KOPT-K1 (cell line): ENCODE measurements around the gene NLRP13.
"Not testable (repeated sequence)": the region's sequence is repeated elsewhere in the genome, so short reads cannot be mapped to it uniquely, and the experiment has no call there.

Experiments used
- H3K27ac ChIP-seq: fragments of 200-600 bp; sonication (generic); 2 replicates; pipeline ENCODE4 v1.5.1; 2016; ENCODE audit warnings: antibody characterized with exemption, mild to moderate bottlenecking, low read depth, low read length; ENCODE audit not compliant: poor library complexity, severe bottlenecking
- H3K36me3 ChIP-seq: fragments of 200-600 bp; sonication (generic); 2 replicates; pipeline ENCODE4 v1.5.1; 2017; ENCODE audit warnings: antibody characterized with exemption, mild to moderate bottlenecking, low read length, moderate library complexity; ENCODE audit not compliant: insufficient read depth
- H3K9me3 ChIP-seq: fragments of 200-600 bp; sonication (generic); 2 replicates; pipeline ENCODE4 v1.5.1; 2017; ENCODE audit warnings: antibody characterized with exemption, low read length, mild to moderate bottlenecking; ENCODE audit not compliant: insufficient read depth, poor library complexity, severe bottlenecking

Gene NLRP13

DNA sequence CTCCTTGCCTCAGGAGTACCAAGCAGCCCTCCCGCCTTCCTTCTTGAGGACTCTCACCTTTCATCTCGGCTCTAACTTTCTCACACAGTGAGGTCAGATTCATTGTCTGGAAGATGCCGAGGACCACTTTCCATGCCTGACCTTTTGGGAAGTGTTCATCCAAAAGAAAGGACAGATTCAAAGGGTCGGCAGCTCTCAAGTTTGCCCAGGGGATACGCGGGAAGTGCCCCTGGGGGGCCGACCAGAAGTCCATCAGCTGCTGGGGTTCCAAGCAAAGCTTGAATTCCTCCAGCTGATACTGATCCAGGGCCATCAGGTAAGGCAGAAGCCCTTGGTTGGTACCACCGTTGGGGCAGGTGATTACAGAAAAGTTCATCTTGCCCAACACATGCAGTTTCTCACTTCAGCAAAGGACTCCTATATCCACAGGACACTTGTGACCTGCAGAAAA lies at the start of gene NLRP13:
Gene NLRP13 (minus strand): TSS at position 401 of the 451 bp plus-strand sequence. CDS start 25 bp downstream, at position 376.
- Histone ChIP-seq H3K9me3 (peaks cover 13% of the 10 kb centered on the region), H3K27ac (no peak within 1 kb of the TSS), H3K36me3 (no peaks in the 10 kb centered on the region)

DNA sequence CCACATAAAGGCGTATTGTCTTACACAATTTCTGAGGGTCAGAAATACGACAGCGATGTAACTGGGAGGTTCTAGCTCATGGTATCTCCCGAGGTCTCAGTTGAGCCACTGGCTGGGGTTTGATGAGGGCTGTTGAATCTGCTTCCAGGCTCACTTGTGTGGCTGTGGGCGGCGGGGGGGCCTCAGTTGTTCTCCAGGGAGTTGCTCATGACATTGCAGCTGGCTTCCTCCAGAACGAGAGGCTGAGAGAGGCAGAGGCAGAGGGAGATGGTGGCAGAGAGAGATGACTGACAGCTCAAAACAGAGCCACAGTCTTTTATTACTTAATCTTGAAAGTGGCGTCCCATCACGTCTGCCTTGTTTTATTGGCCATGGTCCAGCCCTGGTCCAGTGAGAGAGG lies 48.3 kb upstream of the NLRP13 start:
- H3K36me3 ChIP-seq = no peaks in the 10 kb centered on the region
- H3K27ac ChIP-seq = no peak overlapping the region
- peaks cover 9% of the 10 kb centered on the region for H3K9me3 ChIP-seq

DNA sequence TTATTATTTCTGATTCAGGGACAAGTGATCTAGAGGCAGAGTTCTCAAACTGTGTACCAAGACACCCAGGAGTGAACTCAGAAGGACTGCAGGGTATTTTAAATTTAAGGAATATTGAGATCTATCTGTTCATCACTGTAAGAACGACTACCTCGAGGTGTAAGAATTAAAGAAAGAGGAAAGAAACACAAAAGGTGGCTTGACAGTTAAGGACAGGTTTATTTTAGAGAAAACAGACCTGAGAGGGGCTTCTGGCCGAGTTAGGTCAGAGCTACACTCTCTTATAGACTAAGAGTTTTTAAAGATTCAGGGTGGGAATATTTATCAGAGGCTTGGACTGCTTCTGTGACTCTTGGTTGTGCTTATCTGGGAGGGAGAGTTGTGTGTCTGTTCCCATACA lies 41.8 kb upstream of the NLRP13 start:
- Histone ChIP-seq H3K9me3 (peaks cover 5% of the 10 kb centered on the region), H3K36me3 (no peaks in the 10 kb centered on the region), H3K27ac (no peak overlapping the region)

DNA sequence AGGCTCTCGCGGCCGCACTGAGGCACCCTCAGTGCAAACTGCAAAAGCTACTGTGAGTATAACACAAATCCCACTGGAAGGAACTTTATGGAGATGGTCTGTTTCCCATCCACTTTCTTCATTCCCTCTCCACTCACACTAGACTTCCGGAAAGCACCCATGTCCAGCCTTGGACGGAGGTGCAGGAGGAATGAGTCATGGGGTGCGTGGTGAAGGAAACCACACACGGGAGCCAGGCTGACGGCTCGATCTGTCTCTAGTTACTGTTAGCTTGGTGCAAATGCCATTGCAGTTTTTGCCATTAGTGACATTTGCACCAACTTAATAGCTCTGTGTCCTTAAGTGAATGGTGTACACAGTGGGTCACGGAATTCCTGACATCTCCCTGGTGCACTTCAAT lies 30.1 kb upstream of the NLRP13 start:
- Histone ChIP-seq H3K27ac (no peak overlapping the region), H3K9me3 (no peaks in the 10 kb centered on the region), H3K36me3 (no peaks in the 10 kb centered on the region)

GRCh38 chr19:55959996-55960675 lies 28.0 kb upstream of the NLRP13 start:
- no peak overlapping the region for H3K27ac ChIP-seq
- no peaks in the 10 kb centered on the region for H3K9me3 ChIP-seq
- no peaks in the 10 kb centered on the region for H3K36me3 ChIP-seq

DNA sequence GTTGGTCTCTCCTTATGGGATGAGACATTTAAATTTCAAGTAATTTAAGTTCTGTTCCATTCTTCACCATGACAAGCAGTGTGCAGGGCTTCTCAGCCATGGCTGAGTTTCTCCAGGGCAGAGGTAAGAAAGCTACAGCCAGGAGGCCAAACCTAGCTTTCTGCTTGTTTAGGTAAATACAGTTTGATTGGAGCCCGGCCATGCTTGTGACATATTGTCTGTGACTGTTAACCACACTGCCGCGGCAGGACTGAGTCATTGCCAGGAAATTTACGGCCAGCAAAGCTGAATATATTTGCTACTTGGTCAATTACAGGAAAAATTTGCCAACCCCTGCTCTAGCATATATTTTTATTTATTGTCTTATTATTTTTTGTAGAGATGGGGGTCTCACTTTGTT lies 26.2 kb upstream of the NLRP13 start:
- Histone ChIP-seq H3K27ac (no peak overlapping the region), H3K36me3 (no peaks in the 10 kb centered on the region), H3K9me3 (no peaks in the 10 kb centered on the region)

- Histone ChIP-seq H3K27ac (no peak overlapping the region), H3K9me3 (no peaks in the 10 kb centered on the region), H3K36me3 (no peaks in the 10 kb centered on the region)
Measured at GRCh38 chr19:55956431-55956830, 24.3 kb upstream of the NLRP13 start.

- not testable (repeated sequence) for H3K27ac ChIP-seq, H3K9me3 ChIP-seq, H3K36me3 ChIP-seq
Measured at GRCh38 chr19:55950566-55950965, 18.4 kb upstream of the NLRP13 start.

DNA sequence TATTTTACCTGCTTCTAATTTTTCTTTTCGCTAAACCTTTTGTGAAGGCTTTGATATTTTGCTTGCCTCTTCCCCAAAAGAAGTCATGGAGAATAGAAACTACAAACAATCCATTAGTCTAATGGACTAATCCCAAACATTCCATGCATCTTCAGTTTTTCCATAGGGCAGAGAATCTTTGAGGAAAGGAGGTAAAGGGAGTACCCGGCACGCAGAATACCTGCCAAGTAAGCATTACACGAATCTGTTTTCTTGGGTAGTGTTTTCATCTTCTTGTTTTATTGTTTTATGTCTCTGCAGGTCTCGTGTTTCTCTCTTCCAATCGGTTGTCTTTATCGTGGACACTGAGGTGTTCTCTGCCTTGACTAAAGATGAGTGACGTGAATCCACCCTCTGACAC lies 15.4 kb upstream of the NLRP13 start, which contains the start of gene NLRP8:
Gene NLRP8 (plus strand): TSS at position 301 of the 400 bp plus-strand sequence.
- Histone ChIP-seq H3K9me3 (no peaks in the 10 kb centered on the region), H3K27ac (no peak within 1 kb of the TSS), H3K36me3 (no peaks in the 10 kb centered on the region)

- Histone ChIP-seq H3K36me3 (no peaks in the 10 kb centered on the region), H3K27ac (no peak overlapping the region), H3K9me3 (peaks cover 4% of the 10 kb centered on the region)
Measured at GRCh38 chr19:55940306-55940705, 8.2 kb upstream of the NLRP13 start.

DNA sequence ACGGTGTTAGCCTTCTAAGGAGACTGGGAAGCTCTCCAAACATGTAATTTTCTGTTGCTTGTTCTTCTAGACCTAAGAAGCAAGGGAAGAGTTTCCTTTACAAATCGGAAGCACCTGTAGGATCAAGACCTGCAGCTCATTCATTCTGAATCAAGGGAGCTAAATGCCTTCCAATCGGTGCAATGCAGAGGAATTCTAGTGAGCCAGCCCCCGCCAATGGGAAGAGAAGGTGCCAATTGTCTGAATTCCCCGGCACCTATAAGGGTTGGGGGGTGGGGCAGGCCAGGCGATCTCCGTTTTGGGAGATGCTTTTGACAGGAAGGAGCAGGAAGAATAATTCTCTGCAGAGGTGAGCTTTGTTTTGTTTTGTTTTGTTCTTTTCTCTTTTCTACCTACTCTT lies 7.1 kb upstream of the NLRP13 start:
- peaks cover 13% of the 10 kb centered on the region for H3K9me3 ChIP-seq
- H3K36me3 ChIP-seq = no peaks in the 10 kb centered on the region
- no peak overlapping the region for H3K27ac ChIP-seq

GRCh38 chr19:55935206-55935605 lies 3.1 kb upstream of the NLRP13 start:
- Histone ChIP-seq H3K27ac (no peak overlapping the region), H3K9me3 (peaks cover 13% of the 10 kb centered on the region), H3K36me3 (no peaks in the 10 kb centered on the region)

DNA sequence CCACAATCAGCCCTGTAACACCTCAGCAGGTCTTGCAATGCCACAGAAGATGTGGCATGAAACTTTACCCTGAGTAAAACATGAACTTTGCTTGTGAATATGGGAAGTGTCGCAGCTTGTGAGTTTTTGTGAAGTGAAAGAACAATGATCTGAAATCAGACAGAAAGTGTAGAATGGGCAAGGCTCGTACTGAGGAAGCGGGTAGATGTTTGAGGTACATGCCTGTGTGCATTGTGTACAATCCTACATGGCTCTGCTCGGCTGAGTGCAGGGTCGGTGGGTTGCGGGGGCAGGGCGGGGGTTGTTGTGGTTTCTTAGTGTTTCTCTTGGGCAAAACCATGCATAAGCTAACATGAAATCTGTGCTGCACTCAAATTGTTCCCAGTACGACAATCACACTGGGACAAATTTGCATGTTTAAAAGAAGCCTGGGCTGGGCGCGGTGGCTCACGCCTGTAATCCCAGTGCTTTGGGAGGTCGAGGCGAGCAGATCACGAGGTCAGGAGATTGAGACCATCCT lies 1.1 kb downstream of the NLRP13 start:
- Histone ChIP-seq H3K36me3 (no peaks in the 10 kb centered on the region), H3K27ac (no peak overlapping the region), H3K9me3 (peaks cover 13% of the 10 kb centered on the region)

GRCh38 chr19:55929258-55929657 lies 2.9 kb downstream of the NLRP13 start:
- not testable (repeated sequence) for H3K36me3 ChIP-seq, H3K9me3 ChIP-seq, H3K27ac ChIP-seq

- Histone ChIP-seq H3K9me3 (peaks cover 16% of the 10 kb centered on the region), H3K36me3 (no peaks in the 10 kb centered on the region), H3K27ac (no peak overlapping the region)
Measured at GRCh38 chr19:55927991-55928390, 4.1 kb downstream of the NLRP13 start.

DNA sequence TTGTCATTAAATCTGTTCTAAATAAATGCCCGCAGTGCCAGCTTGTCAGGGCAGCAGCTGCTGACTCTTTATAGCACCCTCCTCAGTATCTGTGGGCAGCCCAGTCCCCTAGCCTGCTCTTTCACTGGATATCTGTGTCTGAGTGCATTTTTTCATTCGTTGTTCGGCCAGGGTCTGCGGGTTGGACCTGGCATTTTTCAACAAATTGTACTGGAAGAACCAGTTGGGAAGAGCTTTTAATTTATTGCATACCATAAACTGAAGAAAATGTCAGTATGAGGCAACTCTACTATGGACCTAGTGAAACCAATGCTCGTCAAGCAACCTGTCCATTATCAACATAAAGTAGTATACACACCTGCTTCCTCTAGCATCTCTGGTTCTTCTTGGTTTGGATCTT lies 8.6 kb downstream of the NLRP13 start:
- Histone ChIP-seq H3K36me3 (no peaks in the 10 kb centered on the region), H3K27ac (no peak overlapping the region), H3K9me3 (peaks cover 29% of the 10 kb centered on the region)
